GM19043 (cell line): ENCODE data around the gene SMIM35.

Experiments used
- ATAC-seq: cut with Tn5 transposase; IDR thresholded peaks from one replicate; pipeline ENCODE4 v1.9.1; 2021; ENCODE audit warnings: low read depth; ENCODE audit not compliant: unreplicated experiment

SMIM35 gene

GRCh38 chr11:117970400-117971024 is 116.3 kb downstream of the SMIM35 start:
- no peak for ATAC-seq

- no peak for ATAC-seq
Observed at GRCh38 chr11:117969160-117969991, 117.4 kb downstream of the SMIM35 start.

DNA sequence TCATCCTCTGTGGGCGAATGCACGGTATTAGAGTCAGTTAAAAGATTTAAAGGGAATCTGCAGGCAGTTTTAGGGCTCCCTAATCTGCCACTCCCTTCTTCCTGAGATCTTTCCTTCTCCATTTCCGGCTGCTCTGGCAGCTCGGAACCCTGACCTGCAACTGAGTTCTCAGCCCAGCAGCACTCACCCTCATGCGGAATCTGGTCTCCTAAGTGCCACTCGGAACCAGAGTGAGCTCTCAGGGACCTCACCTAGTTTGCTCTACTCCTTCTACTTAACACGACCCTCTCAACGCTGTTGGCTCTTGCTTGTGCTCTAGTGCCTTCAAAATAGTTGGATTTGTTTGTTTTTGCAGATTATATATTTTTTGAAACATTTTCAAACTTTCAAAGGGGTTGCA is 119.9 kb downstream of the SMIM35 start:
- ATAC-seq: no peak

- no peak for ATAC-seq
Observed at GRCh38 chr11:117962826-117963225, 123.9 kb downstream of the SMIM35 start.

DNA sequence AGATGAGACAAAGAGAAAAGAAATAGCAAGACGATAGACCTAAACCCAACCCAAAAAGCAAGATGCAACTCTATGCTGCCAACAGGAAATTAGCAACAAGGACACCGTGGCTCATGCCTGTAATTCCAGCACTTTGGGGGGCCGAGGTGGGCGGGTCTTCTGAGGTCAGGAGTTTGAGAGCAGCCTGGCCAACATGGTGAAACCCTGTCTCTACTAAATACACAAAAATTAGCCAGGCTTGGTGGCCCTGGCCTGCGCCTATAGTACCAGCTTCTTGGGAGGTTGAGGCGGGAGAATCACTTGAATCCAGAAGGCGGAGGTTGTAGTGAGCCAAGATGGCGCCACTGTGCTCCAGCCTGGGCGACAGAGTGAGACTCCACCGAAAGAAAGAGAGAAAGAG is 124.9 kb downstream of the SMIM35 start:
- no peak for ATAC-seq

- no peak for ATAC-seq
Observed at GRCh38 chr11:117960406-117960805, 126.4 kb downstream of the SMIM35 start.

GRCh38 chr11:117959438-117960149 is 127.2 kb downstream of the SMIM35 start:
- ATAC-seq: no peak

DNA sequence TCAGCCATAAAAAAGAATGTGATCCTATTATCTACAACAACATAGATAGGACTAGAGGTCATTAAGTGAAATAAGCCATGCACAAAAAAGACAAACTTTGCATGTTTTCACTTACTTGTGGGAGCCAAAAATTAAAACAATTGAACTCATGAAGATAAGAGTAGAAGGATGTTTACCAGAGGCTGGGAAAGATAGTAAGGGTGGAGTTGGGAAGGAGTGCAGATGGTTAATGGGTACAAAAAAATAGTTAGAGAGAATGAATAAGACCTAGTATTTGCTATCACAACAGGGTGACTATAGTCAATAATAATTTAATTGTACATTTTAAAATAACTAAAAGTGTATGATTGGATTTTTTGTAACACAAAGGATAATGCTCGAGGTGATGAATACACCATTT is 127.8 kb downstream of the SMIM35 start:
- no peak for ATAC-seq
